Mammary epithelial cell (primary cell): ENCODE measurements around the gene IGF2R.

ENCODE experiments used
- EZH2 ChIP-seq: IDR thresholded peaks from 2 replicates; pipeline ENCODE4 v1.6.1; 2012; ENCODE audit warnings: low read length, inconsistent platforms, borderline replicate concordance
- TF ChIP-seq, protein P1 (sequence below), 2 donors: IDR thresholded peaks in 1 of 2; conservative IDR thresholded peaks in 1 of 2; 2 replicates each; pipeline ENCODE4 v1.5.1; 2011 to 2012; ENCODE audit warnings: inconsistent platforms in 2 of 2, low read length in 2 of 2, mild to moderate bottlenecking in 2 of 2, control low read depth in 1 of 2, low read depth in 1 of 2; ENCODE audit not compliant: insufficient read depth in 1 of 2; ENCODE audit errors: extremely low read depth in 1 of 2

DNA sequence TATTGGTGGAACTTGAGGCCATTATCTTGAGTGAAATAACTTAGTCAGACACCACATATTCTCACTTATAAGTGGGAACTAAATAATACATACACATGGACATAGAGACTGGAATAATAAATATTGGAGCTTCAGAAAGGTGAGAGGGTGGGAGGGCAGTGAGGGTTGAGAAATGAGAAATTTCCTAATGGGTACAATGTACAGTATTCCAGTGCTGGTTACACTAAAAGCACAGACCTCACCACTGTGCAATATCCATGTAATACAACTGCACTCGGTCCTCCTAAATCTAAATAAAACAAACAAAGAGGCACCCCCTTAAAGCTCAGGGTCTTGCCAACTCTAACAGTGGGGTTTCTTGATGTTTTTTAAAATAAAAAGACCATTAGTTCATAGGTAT lies 53.2 kb downstream of the IGF2R start:
- TF ChIP-seq, protein P1, sequence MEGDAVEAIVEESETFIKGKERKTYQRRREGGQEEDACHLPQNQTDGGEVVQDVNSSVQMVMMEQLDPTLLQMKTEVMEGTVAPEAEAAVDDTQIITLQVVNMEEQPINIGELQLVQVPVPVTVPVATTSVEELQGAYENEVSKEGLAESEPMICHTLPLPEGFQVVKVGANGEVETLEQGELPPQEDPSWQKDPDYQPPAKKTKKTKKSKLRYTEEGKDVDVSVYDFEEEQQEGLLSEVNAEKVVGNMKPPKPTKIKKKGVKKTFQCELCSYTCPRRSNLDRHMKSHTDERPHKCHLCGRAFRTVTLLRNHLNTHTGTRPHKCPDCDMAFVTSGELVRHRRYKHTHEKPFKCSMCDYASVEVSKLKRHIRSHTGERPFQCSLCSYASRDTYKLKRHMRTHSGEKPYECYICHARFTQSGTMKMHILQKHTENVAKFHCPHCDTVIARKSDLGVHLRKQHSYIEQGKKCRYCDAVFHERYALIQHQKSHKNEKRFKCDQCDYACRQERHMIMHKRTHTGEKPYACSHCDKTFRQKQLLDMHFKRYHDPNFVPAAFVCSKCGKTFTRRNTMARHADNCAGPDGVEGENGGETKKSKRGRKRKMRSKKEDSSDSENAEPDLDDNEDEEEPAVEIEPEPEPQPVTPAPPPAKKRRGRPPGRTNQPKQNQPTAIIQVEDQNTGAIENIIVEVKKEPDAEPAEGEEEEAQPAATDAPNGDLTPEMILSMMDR (conservative IDR thresholded peaks at IDR 0.05 in 1 of 2, IDR thresholded peaks at IDR 0.05 in 1 of 2; ENCODE audit: extremely low read depth in 1 of 2, insufficient read depth in 1 of 2, low read depth in 1 of 2, low read length in 2 of 2) = no peak
- TF ChIP-seq EZH2 = no peak
